Measurements from ENCODE around the gene GAS2L3.
"Not testable (repeated sequence)": the region's sequence is repeated elsewhere in the genome, so short reads cannot be mapped to it uniquely, and the experiment has no call there.

Gene GAS2L3

GRCh38 chr12:100593490-100593889 is 20.0 kb downstream of the GAS2L3 start:
- TF ChIP-seq, protein P1, sequence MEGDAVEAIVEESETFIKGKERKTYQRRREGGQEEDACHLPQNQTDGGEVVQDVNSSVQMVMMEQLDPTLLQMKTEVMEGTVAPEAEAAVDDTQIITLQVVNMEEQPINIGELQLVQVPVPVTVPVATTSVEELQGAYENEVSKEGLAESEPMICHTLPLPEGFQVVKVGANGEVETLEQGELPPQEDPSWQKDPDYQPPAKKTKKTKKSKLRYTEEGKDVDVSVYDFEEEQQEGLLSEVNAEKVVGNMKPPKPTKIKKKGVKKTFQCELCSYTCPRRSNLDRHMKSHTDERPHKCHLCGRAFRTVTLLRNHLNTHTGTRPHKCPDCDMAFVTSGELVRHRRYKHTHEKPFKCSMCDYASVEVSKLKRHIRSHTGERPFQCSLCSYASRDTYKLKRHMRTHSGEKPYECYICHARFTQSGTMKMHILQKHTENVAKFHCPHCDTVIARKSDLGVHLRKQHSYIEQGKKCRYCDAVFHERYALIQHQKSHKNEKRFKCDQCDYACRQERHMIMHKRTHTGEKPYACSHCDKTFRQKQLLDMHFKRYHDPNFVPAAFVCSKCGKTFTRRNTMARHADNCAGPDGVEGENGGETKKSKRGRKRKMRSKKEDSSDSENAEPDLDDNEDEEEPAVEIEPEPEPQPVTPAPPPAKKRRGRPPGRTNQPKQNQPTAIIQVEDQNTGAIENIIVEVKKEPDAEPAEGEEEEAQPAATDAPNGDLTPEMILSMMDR (IDR thresholded peaks at IDR 0.05; ENCODE audit: low read depth, low read length, missing control alignments), result no peak
- H3K4me3 ChIP-seq (ENCODE audit: low read depth, low read length), result no peak overlapping the region
- no peak for DNase-seq (ENCODE audit: low read depth)

GRCh38 chr12:100601626-100602025 is 28.1 kb downstream of the GAS2L3 start:
- H3K4me3 ChIP-seq (ENCODE audit: low read depth, low read length), result no peak overlapping the region
- TF ChIP-seq, protein P1 (IDR thresholded peaks at IDR 0.05; ENCODE audit: low read depth, low read length, missing control alignments), result no peak
- DNase-seq (ENCODE audit: low read depth), result no peak

- not testable (repeated sequence) for H3K4me3 ChIP-seq (ENCODE audit: low read depth, low read length); DNase-seq (ENCODE audit: low read depth)
Observed at GRCh38 chr12:100602997-100603396, 29.5 kb downstream of the GAS2L3 start.

GRCh38 chr12:100608776-100609175 is 35.3 kb downstream of the GAS2L3 start:
- TF ChIP-seq, protein P1 (IDR thresholded peaks at IDR 0.05; ENCODE audit: low read depth, low read length, missing control alignments), result no peak
- no peak for DNase-seq (ENCODE audit: low read depth)
- no peak overlapping the region for H3K4me3 ChIP-seq (ENCODE audit: low read depth, low read length)

DNA sequence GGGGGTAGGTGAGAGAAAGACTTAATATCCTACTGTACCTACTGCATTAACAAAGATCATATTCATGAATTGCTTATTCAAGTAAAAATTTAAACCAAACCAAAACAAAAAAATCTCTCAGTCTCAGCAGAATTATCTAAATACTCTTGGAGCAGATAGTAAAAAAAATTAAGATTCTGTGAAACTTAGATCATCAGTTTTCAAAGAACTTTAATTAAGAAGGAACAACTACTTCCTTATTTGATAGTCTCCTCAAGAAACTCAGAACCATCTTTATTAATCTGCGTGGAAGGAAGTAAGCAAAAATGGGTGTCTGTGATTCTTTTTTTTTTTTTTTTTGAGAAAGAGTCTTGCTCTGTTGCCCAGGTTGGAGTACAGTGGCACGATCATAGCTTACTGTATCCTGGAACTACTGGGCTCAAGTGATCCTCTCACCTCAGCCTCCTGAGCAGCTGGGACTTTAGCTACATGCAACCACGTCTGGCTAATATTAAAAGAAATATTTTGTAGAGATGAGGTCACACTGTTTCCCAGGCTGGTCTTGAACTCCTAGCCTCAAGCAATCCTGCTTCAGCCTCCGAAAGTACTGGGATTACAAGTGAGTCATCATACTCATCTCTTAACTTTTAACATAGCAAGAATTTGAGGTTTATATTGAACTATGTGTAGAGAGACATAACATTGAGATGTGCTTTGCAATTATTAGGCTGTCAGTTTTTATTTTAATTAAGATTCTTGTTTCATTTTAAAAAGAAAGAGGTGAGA is 37.4 kb downstream of the GAS2L3 start:
- DNase-seq (ENCODE audit: low read depth), result no peak
- H3K4me3 ChIP-seq (ENCODE audit: low read depth, low read length), result no peak overlapping the region
- TF ChIP-seq, protein P1 (IDR thresholded peaks at IDR 0.05; ENCODE audit: low read depth, low read length, missing control alignments), result no peak

GRCh38 chr12:100612606-100613005 is 39.1 kb downstream of the GAS2L3 start:
- DNase-seq (ENCODE audit: low read depth), result no peak
- H3K4me3 ChIP-seq (ENCODE audit: low read depth, low read length), result no peak overlapping the region
- TF ChIP-seq, protein P1 (IDR thresholded peaks at IDR 0.05; ENCODE audit: low read depth, low read length, missing control alignments), result no peak

- H3K4me3 ChIP-seq (ENCODE audit: low read depth, low read length), result no peak overlapping the region
- TF ChIP-seq, protein P1 (IDR thresholded peaks at IDR 0.05; ENCODE audit: low read depth, low read length, missing control alignments), result no peak
- no peak for DNase-seq (ENCODE audit: low read depth)
Observed at GRCh38 chr12:100624571-100624970, 51.1 kb downstream of the GAS2L3 start.
